Measurements from ENCODE around the gene CACNA1I. TPM values are rescaled to one million over a fixed set of nuclear protein-coding genes. Genes with fewer than 3 reads are reported as not detected.
A peak's percentile ranks its signal among the peaks of the same experiment; 100 is the strongest.

Gene CACNA1I
- total RNA-seq, 2 experiments from 2014 or later: 0.36 to 0.57 TPM

GRCh38 chr22:39664485-39665200, 94.1 kb downstream of the CACNA1I start:
- ChIA-PET POLR2A (no interaction called here), CTCF (interaction anchor here (1.4 kb wide), 1 partner anchor 143 kb away, joined by 3 read pairs; no protein-coding TSS in a partner anchor)
- peak; percentile 45 for DNase-seq
- peaks cover 6% of the 10 kb centered on the region for H3K36me3 Mint-ChIP-seq
- no peaks in the 10 kb centered on the region for H3K27me3 Mint-ChIP-seq
- H3K27ac Mint-ChIP-seq: no peak overlapping the region
- H3K4me3 Mint-ChIP-seq: no peak overlapping the region
- H3K9me3 Mint-ChIP-seq: no peaks in the 10 kb centered on the region
- peaks cover 20% of the 10 kb centered on the region for H3K4me1 Mint-ChIP-seq (ENCODE audit: low read depth)
- intact Hi-C loops (cut with micrococcal nuclease): no loop called here

GRCh38 chr22:39665229-39665628, 94.7 kb downstream of the CACNA1I start:
- Mint-ChIP-seq H3K27ac (no peak overlapping the region), H3K27me3 (no peaks in the 10 kb centered on the region), H3K36me3 (peaks cover 9% of the 10 kb centered on the region), H3K9me3 (peaks cover under 1% of the 10 kb centered on the region), H3K4me1 (ENCODE audit: low read depth) (peaks cover 17% of the 10 kb centered on the region), H3K4me3 (no peak overlapping the region)
- intact Hi-C loops (cut with micrococcal nuclease): no loop called here
- ChIA-PET CTCF (interaction anchor here (1.4 kb wide), 1 partner anchor 143 kb away, joined by 3 read pairs; no protein-coding TSS in a partner anchor), POLR2A (no interaction called here)
- no peak for DNase-seq

- peaks cover 15% of the 10 kb centered on the region for H3K36me3 Mint-ChIP-seq
- intact Hi-C loops (cut with micrococcal nuclease): no loop called here
- peaks cover 17% of the 10 kb centered on the region for H3K4me1 Mint-ChIP-seq (ENCODE audit: low read depth)
- ChIA-PET CTCF (interaction anchor here (1.4 kb wide), 1 partner anchor 142 kb away, joined by 3 read pairs; no protein-coding TSS in a partner anchor), POLR2A (no interaction called here)
- no peak overlapping the region for H3K4me3 Mint-ChIP-seq
- peaks cover 6% of the 10 kb centered on the region for H3K9me3 Mint-ChIP-seq
- DNase-seq: no peak
- no peaks in the 10 kb centered on the region for H3K27me3 Mint-ChIP-seq
- no peak overlapping the region for H3K27ac Mint-ChIP-seq
Observed at GRCh38 chr22:39665661-39666431, 95.3 kb downstream of the CACNA1I start.

GRCh38 chr22:39666495-39666894, 95.9 kb downstream of the CACNA1I start:
- Mint-ChIP-seq H3K4me1 (ENCODE audit: low read depth) (peaks cover 11% of the 10 kb centered on the region), H3K27ac (no peak overlapping the region), H3K36me3 (peaks cover 22% of the 10 kb centered on the region), H3K4me3 (no peak overlapping the region), H3K9me3 (peaks cover 13% of the 10 kb centered on the region), H3K27me3 (no peaks in the 10 kb centered on the region)
- ChIA-PET CTCF (no interaction called here), POLR2A (no interaction called here)
- DNase-seq: no peak
- intact Hi-C loops (cut with micrococcal nuclease): no loop called here

GRCh38 chr22:39666926-39667325, 96.4 kb downstream of the CACNA1I start:
- H3K4me1 Mint-ChIP-seq (ENCODE audit: low read depth): peaks cover 10% of the 10 kb centered on the region

GRCh38 chr22:39669432-39669831, 98.9 kb downstream of the CACNA1I start:
- Mint-ChIP-seq H3K36me3 (peaks cover 44% of the 10 kb centered on the region), H3K4me3 (no peak overlapping the region), H3K27me3 (no peaks in the 10 kb centered on the region), H3K9me3 (peaks cover 27% of the 10 kb centered on the region), H3K27ac (no peak overlapping the region), H3K4me1 (ENCODE audit: low read depth) (no peaks in the 10 kb centered on the region)
- intact Hi-C loops (cut with micrococcal nuclease): no loop called here
- ChIA-PET POLR2A (no interaction called here), CTCF (no interaction called here)
- DNase-seq: no peak

More at GRCh38 chr22:39666926-39667325, 96.4 kb downstream of the CACNA1I start:
- H3K36me3 Mint-ChIP-seq: peaks cover 26% of the 10 kb centered on the region
- H3K27ac Mint-ChIP-seq: no peak overlapping the region
- no peak for DNase-seq
- intact Hi-C loops (cut with micrococcal nuclease): no loop called here
- CTCF ChIA-PET: no interaction called here
- H3K9me3 Mint-ChIP-seq: peaks cover 17% of the 10 kb centered on the region
- H3K27me3 Mint-ChIP-seq: no peaks in the 10 kb centered on the region
- H3K4me3 Mint-ChIP-seq: no peak overlapping the region
- POLR2A ChIA-PET: no interaction called here

GRCh38 chr22:39671936-39672335, 101.4 kb downstream of the CACNA1I start:
- Mint-ChIP-seq H3K4me1 (ENCODE audit: low read depth) (no peaks in the 10 kb centered on the region), H3K36me3 (peaks cover 44% of the 10 kb centered on the region), H3K27me3 (no peaks in the 10 kb centered on the region), H3K9me3 (peaks cover 27% of the 10 kb centered on the region), H3K27ac (no peak overlapping the region), H3K4me3 (no peak overlapping the region)
- CTCF ChIA-PET: no interaction called here
- DNase-seq: no peak
- POLR2A ChIA-PET: no interaction called here
- intact Hi-C loops (cut with micrococcal nuclease): no loop called here

- H3K4me3 Mint-ChIP-seq: no peak overlapping the region
- no peak for DNase-seq
- POLR2A ChIA-PET: no interaction called here
- peaks cover 37% of the 10 kb centered on the region for H3K36me3 Mint-ChIP-seq
- intact Hi-C loops (cut with micrococcal nuclease): no loop called here
- CTCF ChIA-PET: no interaction called here
- H3K4me1 Mint-ChIP-seq (ENCODE audit: low read depth): no peaks in the 10 kb centered on the region
- no peaks in the 10 kb centered on the region for H3K27me3 Mint-ChIP-seq
- no peak overlapping the region for H3K27ac Mint-ChIP-seq
- H3K9me3 Mint-ChIP-seq: peaks cover 27% of the 10 kb centered on the region
Observed at GRCh38 chr22:39674536-39674935, 104.0 kb downstream of the CACNA1I start.

- CTCF ChIA-PET: no interaction called here
- intact Hi-C loops (cut with micrococcal nuclease): no loop called here
Observed at GRCh38 chr22:39675947-39676346, 105.4 kb downstream of the CACNA1I start.

GRCh38 chr22:39677967-39678366, 107.4 kb downstream of the CACNA1I start:
- no peaks in the 10 kb centered on the region for H3K27me3 Mint-ChIP-seq
- ChIA-PET POLR2A (no interaction called here), CTCF (no interaction called here)
- H3K9me3 Mint-ChIP-seq: peaks cover 3% of the 10 kb centered on the region
- H3K27ac Mint-ChIP-seq: no peak overlapping the region
- no peak for DNase-seq
- H3K4me1 Mint-ChIP-seq (ENCODE audit: low read depth): no peaks in the 10 kb centered on the region
- peaks cover 9% of the 10 kb centered on the region for H3K36me3 Mint-ChIP-seq
- no peak overlapping the region for H3K4me3 Mint-ChIP-seq
- intact Hi-C loops (cut with micrococcal nuclease): no loop called here

More at GRCh38 chr22:39675947-39676346, 105.4 kb downstream of the CACNA1I start:
- POLR2A ChIA-PET: no interaction called here
- Mint-ChIP-seq H3K27ac (no peak overlapping the region), H3K4me1 (ENCODE audit: low read depth) (no peaks in the 10 kb centered on the region), H3K9me3 (peaks cover 20% of the 10 kb centered on the region), H3K36me3 (peaks cover 27% of the 10 kb centered on the region), H3K4me3 (no peak overlapping the region), H3K27me3 (no peaks in the 10 kb centered on the region)
- DNase-seq: no peak

- Mint-ChIP-seq H3K4me1 (ENCODE audit: low read depth) (no peaks in the 10 kb centered on the region), H3K27me3 (no peaks in the 10 kb centered on the region), H3K9me3 (no peaks in the 10 kb centered on the region), H3K4me3 (no peak overlapping the region), H3K36me3 (no peaks in the 10 kb centered on the region), H3K27ac (no peak overlapping the region)
- ChIA-PET POLR2A (no interaction called here), CTCF (no interaction called here)
- intact Hi-C loops (cut with micrococcal nuclease): no loop called here
- DNase-seq: no peak
Observed at GRCh38 chr22:39678862-39679490, 108.4 kb downstream of the CACNA1I start.

- Mint-ChIP-seq H3K9me3 (no peaks in the 10 kb centered on the region), H3K4me1 (ENCODE audit: low read depth) (no peaks in the 10 kb centered on the region), H3K27ac (no peak overlapping the region), H3K36me3 (no peaks in the 10 kb centered on the region), H3K4me3 (no peak overlapping the region), H3K27me3 (no peaks in the 10 kb centered on the region)
- intact Hi-C loops (cut with micrococcal nuclease): no loop called here
- no peak for DNase-seq
- POLR2A ChIA-PET: no interaction called here
- CTCF ChIA-PET: no interaction called here
Observed at GRCh38 chr22:39679652-39680051, 109.1 kb downstream of the CACNA1I start.

Measured in activated CD4-positive, alpha-beta memory T cell treated with anti-CD3 and anti-CD28 coated beads for 36 hours (primary cell).